ENCODE measurements around the gene TEX51. TPM values are rescaled to one million over a fixed set of nuclear protein-coding genes. Genes with fewer than 3 reads are reported as not detected.

The TEX51 gene
- total RNA-seq, 4 donors from 2014 or later: not detected

GRCh38 chr2:126910637-126911036, 11.9 kb downstream of the TEX51 start:
- no peak for DNase-seq (ENCODE audit: extremely low spot score)
- H3K27me3 ChIP-seq: peaks cover 0 to 19% (median 0%) of the 10 kb centered on the region in 4 donors
- intact Hi-C loops (cut with DNase I): no loop called here
- H3K27ac ChIP-seq (replicated peaks in 1 of 4): no peak overlapping the region
- no peak overlapping the region for H3K4me3 ChIP-seq
- 53% methylated on average over 1 of the region's 1 CpG for WGBS
- H3K9me3 ChIP-seq: no peaks in the 10 kb centered on the region
- H3K4me1 ChIP-seq: no peaks in the 10 kb centered on the region
- no peak for TF ChIP-seq POLR2A (IDR thresholded peaks at IDR 0.05; ENCODE audit: low read depth)
- no peak for TF ChIP-seq CTCF (IDR thresholded peaks at IDR 0.05)
- no peak for TF ChIP-seq POLR2AphosphoS5 (IDR thresholded peaks at IDR 0.05)
- no peak for TF ChIP-seq EP300 (IDR thresholded peaks at IDR 0.05)
- no peaks in the 10 kb centered on the region for H3K36me3 ChIP-seq

- 79% methylated on average over 8 of the region's 8 CpGs for WGBS
- TF ChIP-seq CTCF (IDR thresholded peaks at IDR 0.05): no peak
- no peak for TF ChIP-seq POLR2A (IDR thresholded peaks at IDR 0.05; ENCODE audit: low read depth)
- TF ChIP-seq EP300 (IDR thresholded peaks at IDR 0.05): no peak
- no peak for TF ChIP-seq POLR2AphosphoS5 (IDR thresholded peaks at IDR 0.05)
- no peaks in the 10 kb centered on the region for H3K4me1 ChIP-seq
- DNase-seq (ENCODE audit: extremely low spot score): peak; percentile 90
- H3K9me3 ChIP-seq: no peaks in the 10 kb centered on the region
- no peak overlapping the region for H3K27ac ChIP-seq (replicated peaks in 1 of 4)
- peaks cover 0 to 19% (median 0%) of the 10 kb centered on the region in 4 donors for H3K27me3 ChIP-seq
- no peak overlapping the region for H3K4me3 ChIP-seq
- intact Hi-C loops (cut with DNase I): no loop called here
- no peaks in the 10 kb centered on the region for H3K36me3 ChIP-seq
Observed at GRCh38 chr2:126911111-126911796, 12.6 kb downstream of the TEX51 start.

GRCh38 chr2:126912201-126912600, 13.5 kb downstream of the TEX51 start:
- Histone ChIP-seq H3K36me3 (no peaks in the 10 kb centered on the region), H3K9me3 (no peaks in the 10 kb centered on the region), H3K4me1 (no peaks in the 10 kb centered on the region), H3K27ac (replicated peaks in 1 of 4) (no peak overlapping the region), H3K4me3 (no peak overlapping the region), H3K27me3 (peaks cover 0 to 19% (median 0%) of the 10 kb centered on the region in 4 donors)
- TF ChIP-seq CTCF (IDR thresholded peaks at IDR 0.05): no peak
- TF ChIP-seq POLR2A (IDR thresholded peaks at IDR 0.05; ENCODE audit: low read depth): no peak
- no peak for TF ChIP-seq POLR2AphosphoS5 (IDR thresholded peaks at IDR 0.05)
- TF ChIP-seq EP300 (IDR thresholded peaks at IDR 0.05): no peak
- WGBS: 83% methylated on average over 7 of the region's 7 CpGs
- intact Hi-C loops (cut with DNase I): no loop called here
- peak; percentile 91 for DNase-seq (ENCODE audit: extremely low spot score)

- H3K4me3 ChIP-seq: no peak overlapping the region
- TF ChIP-seq POLR2AphosphoS5 (IDR thresholded peaks at IDR 0.05) (no peak), POLR2A (IDR thresholded peaks at IDR 0.05; ENCODE audit: low read depth) (no peak), EP300 (IDR thresholded peaks at IDR 0.05) (no peak), CTCF (IDR thresholded peaks at IDR 0.05) (no peak)
- no peaks in the 10 kb centered on the region for H3K4me1 ChIP-seq
- H3K27ac ChIP-seq (replicated peaks in 1 of 4): no peak overlapping the region
- H3K27me3 ChIP-seq: peaks cover 0 to 19% (median 0%) of the 10 kb centered on the region in 4 donors
- 92% methylated on average over 2 of the region's 2 CpGs for WGBS
- intact Hi-C loops (cut with DNase I): no loop called here
- no peaks in the 10 kb centered on the region for H3K9me3 ChIP-seq
- peak; percentile 77 for DNase-seq (ENCODE audit: extremely low spot score)
- no peaks in the 10 kb centered on the region for H3K36me3 ChIP-seq
Observed at GRCh38 chr2:126913329-126913728, 14.6 kb downstream of the TEX51 start.

Measured in esophagus muscularis mucosa (tissue), 4 donors.